Left colon (tissue), 2 donors: ENCODE data around the gene AKNA. TPM values are rescaled to one million over a fixed set of nuclear protein-coding genes. Genes with fewer than 3 reads are reported as not detected.
A peak's percentile ranks its signal among the peaks of the same experiment; 100 is the strongest.

Experiments
- ATAC-seq: fragments of 200-7000 bp; cut with Tn5 transposase; one replicate; pipeline ENCODE4 v1.9.1; 2020; ENCODE audit warnings: mild to moderate bottlenecking, moderate library complexity
- DNase-seq, 2 donors: peaks; one replicate each; pipeline ENCODE4 v3.0.0-alpha.2; 2020
- intact Hi-C, 2 donors: fragments of 100-400 bp; cut with DNase I in 1 of 2; cut with micrococcal nuclease in 1 of 2; formaldehyde crosslinking; loops; one replicate each; pipeline versions ENCODE4 v1.11.2 to v1.14.0; 2022; cut with DNase I, micrococcal nuclease
- total RNA-seq, 2 donors: library from RNA; stranded (reverse); fragmentation: NEBNext Ultra II Directional; extraction: Animal tissue kit (Norgen Biotek cat#: 25700); gene quantifications; one replicate each; pipeline ENCODE4 v1.2.1, GENCODE V29; 2021
- donor health status: DM: no; HTN: no; CAD: no.
- donor health status: DM: yes; HTN: yes; CAD: no.

Gene AKNA
- total RNA-seq, 2 donors from 2014 or later = 32.4 to 35.9 TPM

GRCh38 chr9:114303977-114304376 lies 83.8 kb downstream of the AKNA start:
- peak in 1 of 2 donors; percentile 8 for DNase-seq
- ATAC-seq = no peak
- intact Hi-C loops = no loop called here

- no peak for ATAC-seq
- peak in 1 of 2 donors; percentile 8 for DNase-seq
- intact Hi-C loops = no loop called here
These were observed 84.2 kb downstream of the AKNA start for GRCh38 chr9:114303571-114303970.

- DNase-seq (peak in 1 of 2 donors; percentile 7), ATAC-seq (no peak)
- intact Hi-C loops = no loop called here
These were observed 85.1 kb downstream of the AKNA start for GRCh38 chr9:114302727-114303126.

GRCh38 chr9:114301798-114302565 lies 85.8 kb downstream of the AKNA start:
- intact Hi-C loops = no loop called here
- ATAC-seq = no peak
- peak in 1 of 2 donors; percentile 11 for DNase-seq

GRCh38 chr9:114300846-114301797 lies 86.7 kb downstream of the AKNA start:
- DNase-seq (peak in 1 of 2 donors; percentile 19), ATAC-seq (no peak)
- intact Hi-C loops = no loop called here

- no peak for ATAC-seq
- intact Hi-C loops = no loop called here
- peak in 1 of 2 donors; percentile 7 for DNase-seq
These were observed 87.5 kb downstream of the AKNA start for GRCh38 chr9:114300153-114300845.

GRCh38 chr9:114299286-114300152 lies 88.3 kb downstream of the AKNA start:
- intact Hi-C loops = no loop called here
- no peak for ATAC-seq
- peak in 1 of 2 donors; percentile 7 for DNase-seq

GRCh38 chr9:114296338-114296737 lies 91.4 kb downstream of the AKNA start:
- DNase-seq (no peak), ATAC-seq (no peak)
- intact Hi-C loops = no loop called here

GRCh38 chr9:114294664-114295063 lies 93.1 kb downstream of the AKNA start:
- intact Hi-C loops = loop anchor here in 1 of 2 donors (5.0 kb wide), 1 partner anchor 187 kb away; no protein-coding TSS in a partner anchor
- DNase-seq (no peak), ATAC-seq (no peak)

GRCh38 chr9:114291886-114292590 lies 95.7 kb downstream of the AKNA start:
- ATAC-seq = no peak
- peak in 1 of 2 donors; percentile 16 for DNase-seq
- intact Hi-C loops = loop anchor here in 1 of 2 donors (5.0 kb wide), 1 partner anchor 185 kb away; no protein-coding TSS in a partner anchor

- intact Hi-C loops = loop anchor here in 1 of 2 donors (5.0 kb wide), 1 partner anchor 184 kb away; no protein-coding TSS in a partner anchor
- peak; percentile 41 to 75 for DNase-seq
- ATAC-seq = peak; percentile 47
These were observed 96.7 kb downstream of the AKNA start for GRCh38 chr9:114291064-114291474.

- intact Hi-C loops = loop anchor here in 1 of 2 donors (5.0 kb wide), 1 partner anchor 183 kb away; no protein-coding TSS in a partner anchor
- ATAC-seq (peak; percentile 16), DNase-seq (peak in 1 of 2 donors; percentile 18)
These were observed 97.2 kb downstream of the AKNA start for GRCh38 chr9:114290561-114290986.

- ATAC-seq = no peak
- DNase-seq = peak in 1 of 2 donors; percentile 13
- intact Hi-C loops = loop anchor here (5.0 to 10.0 kb wide), 2 partner anchors 135 to 183 kb away; partner anchors contain the start of gene COL27A1 (in 1 of the 2)
These were observed 98.0 kb downstream of the AKNA start for GRCh38 chr9:114289571-114290481.

GRCh38 chr9:114289106-114289505 lies 98.7 kb downstream of the AKNA start:
- DNase-seq (peak in 1 of 2 donors; percentile 8), ATAC-seq (no peak)
- intact Hi-C loops = loop anchor here in 1 of 2 donors (10.0 kb wide), 1 partner anchor 134 kb away; the partner anchor contains the start of gene COL27A1

- intact Hi-C loops = loop anchor here in 1 of 2 donors (10.0 kb wide), 1 partner anchor 134 kb away; the partner anchor contains the start of gene COL27A1
- ATAC-seq (no peak), DNase-seq (peak in 1 of 2 donors; percentile 18)
These were observed 99.3 kb downstream of the AKNA start for GRCh38 chr9:114288193-114289091.
